ENCODE data around the gene CNIH2.

- TF ChIP-seq NFRKB (IDR thresholded peaks at IDR 0.05), result no peak
- no peak for TF ChIP-seq TARDBP (IDR thresholded peaks at IDR 0.05)
- TF ChIP-seq FOXM1 (IDR thresholded peaks at IDR 0.05; ENCODE audit: borderline replicate concordance), result no peak
- TF ChIP-seq SP1 (IDR thresholded peaks at IDR 0.05), result no peak
- no peak for TF ChIP-seq ELF4 (IDR thresholded peaks at IDR 0.05)
- TF ChIP-seq LEF1 (IDR thresholded peaks at IDR 0.05; ENCODE audit: borderline replicate concordance), result no peak
- no peak for TF ChIP-seq CTBP1 (IDR thresholded peaks at IDR 0.05; ENCODE audit: borderline replicate concordance)
- TF ChIP-seq HDGF (IDR thresholded peaks at IDR 0.05; ENCODE audit: borderline replicate concordance), result no peak
- TF ChIP-seq BHLHE40 (IDR thresholded peaks at IDR 0.05; ENCODE audit: borderline replicate concordance), result no peak
- no peak for TF ChIP-seq ARNT (IDR thresholded peaks at IDR 0.05)
- no peak for TF ChIP-seq FOXK2 (IDR thresholded peaks at IDR 0.05)
These were observed 19.5 kb upstream of the CNIH2 start for GRCh38 chr11:66258473-66258893.

All from HEK293T (cell line).